Stimulated activated CD8-positive, alpha-beta memory T cell treated with anti-CD3 and anti-CD28 coated beads, Interleukin-15, amount 100 ng/mL, for 24 hours (primary cell): ENCODE results near the gene CCDC24.
A peak's percentile ranks its signal among the peaks of the same experiment; 100 is the strongest.

Experiments
- DNase-seq: peaks from one replicate; pipeline ENCODE4 v3.0.0-alpha.2; 2020; ENCODE audit warnings: low read depth

The CCDC24 gene

GRCh38 chr1:43963890-43964289 is 27.5 kb upstream of the CCDC24 start:
- no peak for DNase-seq

GRCh38 chr1:43965316-43965715 is 26.1 kb upstream of the CCDC24 start:
- DNase-seq: no peak

- no peak for DNase-seq
These were observed 23.0 kb upstream of the CCDC24 start for GRCh38 chr1:43968348-43968948.

GRCh38 chr1:43969416-43969745 is 22.0 kb upstream of the CCDC24 start:
- DNase-seq: no peak

- peak; percentile 82 for DNase-seq
These were observed 21.5 kb upstream of the CCDC24 start, which contains the start of gene DPH2 for GRCh38 chr1:43969746-43970466. TSS of gene DPH2 (plus strand) at chr1:43970010. CDS start at chr1:43970176, 166 bp downstream.

- no peak for DNase-seq
These were observed 20.9 kb upstream of the CCDC24 start for GRCh38 chr1:43970502-43970901.

- no peak for DNase-seq
These were observed 20.5 kb upstream of the CCDC24 start for GRCh38 chr1:43970911-43971310.

- DNase-seq: no peak
These were observed 19.9 kb upstream of the CCDC24 start for GRCh38 chr1:43971336-43971980.

- no peak for DNase-seq
These were observed 17.4 kb upstream of the CCDC24 start for GRCh38 chr1:43973981-43974442.

- DNase-seq: peak; percentile 92
These were observed 16.8 kb upstream of the CCDC24 start, which contains the start of gene ATP6V0B for GRCh38 chr1:43974443-43975248. TSS of gene ATP6V0B (plus strand) at chr1:43974960. CDS start at chr1:43975041, 81 bp downstream.

GRCh38 chr1:43975249-43975961 is 16.0 kb upstream of the CCDC24 start:
- no peak for DNase-seq

- no peak for DNase-seq
These were observed 15.4 kb upstream of the CCDC24 start for GRCh38 chr1:43976045-43976444.

GRCh38 chr1:43976890-43977289 is 14.5 kb upstream of the CCDC24 start:
- DNase-seq: no peak

- no peak for DNase-seq
These were observed 13.8 kb upstream of the CCDC24 start for GRCh38 chr1:43977376-43978263.

- DNase-seq: no peak
These were observed 13.2 kb upstream of the CCDC24 start for GRCh38 chr1:43978264-43978550.

GRCh38 chr1:43978551-43979260 is 12.7 kb upstream of the CCDC24 start, which contains the start of gene B4GALT2:
TSS of gene B4GALT2 (plus strand) at chr1:43979210. CDS start at chr1:43981161, 1,951 bp downstream.
- DNase-seq: no peak

GRCh38 chr1:43979261-43979527 is 12.2 kb upstream of the CCDC24 start:
- no peak for DNase-seq

GRCh38 chr1:43979528-43980254 is 11.7 kb upstream of the CCDC24 start:
- DNase-seq: no peak

GRCh38 chr1:43980255-43981134 is 10.9 kb upstream of the CCDC24 start:
- no peak for DNase-seq
